Naive thymus-derived CD8-positive, alpha-beta T cell (primary cell): ENCODE results near the gene DARS1. TPM values are rescaled to one million over a fixed set of nuclear protein-coding genes. Genes with fewer than 3 reads are reported as not detected.
"Not testable (repeated sequence)": the region's sequence is repeated elsewhere in the genome, so short reads cannot be mapped to it uniquely, and the experiment has no call there.

ENCODE experiments used
- ATAC-seq, 2 donors: fragments of 150-1000 bp; cut with Tn5 transposase in 1 of 2; sonication (Bioruptor Pico), chemical (Tn5 transposase) in 1 of 2; 1 replicate in 1 of 2; 2 replicates in 1 of 2; pipeline ENCODE4 v1.10.0; 2021; ENCODE audit warnings: mild to moderate bottlenecking in 2 of 2, moderate library complexity in 2 of 2
- POLR2A ChIA-PET: fragments of 350-600 bp; sonication (Branson Sonifier 250); formaldehyde crosslinking; loops from one replicate; lab custom pipeline; 2021; ENCODE audit warnings: antibody characterized with exemption; lab: Charles Lee
- DNase-seq, 10 donors: peaks; one replicate each; pipeline versions ENCODE4 v3.0.0 to v3.0.0-alpha.2; 2020 to 2022
- H3K27ac Mint-ChIP-seq, 10 donors: one replicate each; pipeline ENCODE4 v1.8.0; 2020 to 2022; ENCODE audit warnings: mild to moderate bottlenecking in 10 of 10, mixed read lengths in 10 of 10, moderate library complexity in 4 of 10, inconsistent platforms in 1 of 10
- H3K27me3 Mint-ChIP-seq, 5 donors: one replicate each; pipeline ENCODE4 v1.8.0; 2021 to 2022; ENCODE audit warnings: mixed read lengths in 5 of 5
- H3K36me3 Mint-ChIP-seq, 3 donors: one replicate each; pipeline ENCODE4 v1.8.0; 2020 to 2022; ENCODE audit warnings: mixed read lengths in 3 of 3, mild to moderate bottlenecking in 2 of 3, inconsistent platforms in 1 of 3
- H3K4me1 Mint-ChIP-seq, 4 donors: one replicate each; pipeline ENCODE4 v1.8.0; 2021 to 2022; ENCODE audit warnings: mixed read lengths in 4 of 4
- H3K4me3 Mint-ChIP-seq, 10 donors: one replicate each; pipeline ENCODE4 v1.8.0; 2020 to 2022; ENCODE audit warnings: mild to moderate bottlenecking in 10 of 10, mixed read lengths in 10 of 10, moderate library complexity in 6 of 10, inconsistent platforms in 1 of 10
- H3K9me3 Mint-ChIP-seq, 9 donors: one replicate each; pipeline ENCODE4 v1.8.0; 2020 to 2022; ENCODE audit warnings: mixed read lengths in 9 of 9, mild to moderate bottlenecking in 3 of 9, inconsistent platforms in 1 of 9, moderate library complexity in 1 of 9
- polyA plus RNA-seq, 3 donors: library from polyadenylated mRNA; unstranded; fragments of 300-500 nt; fragmentation: Illumina TruSeq; gene quantifications; one replicate each; pipeline ENCODE4 v1.2.3, GENCODE V29; 2021
- total RNA-seq, 8 experiments: library from RNA in 2 of 8; stranded (reverse) in 2 of 8; gene quantifications; one replicate each; pipeline ENCODE4 v1.2.3 and lab custom pipeline; 2021 to 2026

Gene DARS1
- total and polyA plus RNA-seq, 5 experiments from 2014 or later: 58.5 to 135 (median 129) TPM

DNA sequence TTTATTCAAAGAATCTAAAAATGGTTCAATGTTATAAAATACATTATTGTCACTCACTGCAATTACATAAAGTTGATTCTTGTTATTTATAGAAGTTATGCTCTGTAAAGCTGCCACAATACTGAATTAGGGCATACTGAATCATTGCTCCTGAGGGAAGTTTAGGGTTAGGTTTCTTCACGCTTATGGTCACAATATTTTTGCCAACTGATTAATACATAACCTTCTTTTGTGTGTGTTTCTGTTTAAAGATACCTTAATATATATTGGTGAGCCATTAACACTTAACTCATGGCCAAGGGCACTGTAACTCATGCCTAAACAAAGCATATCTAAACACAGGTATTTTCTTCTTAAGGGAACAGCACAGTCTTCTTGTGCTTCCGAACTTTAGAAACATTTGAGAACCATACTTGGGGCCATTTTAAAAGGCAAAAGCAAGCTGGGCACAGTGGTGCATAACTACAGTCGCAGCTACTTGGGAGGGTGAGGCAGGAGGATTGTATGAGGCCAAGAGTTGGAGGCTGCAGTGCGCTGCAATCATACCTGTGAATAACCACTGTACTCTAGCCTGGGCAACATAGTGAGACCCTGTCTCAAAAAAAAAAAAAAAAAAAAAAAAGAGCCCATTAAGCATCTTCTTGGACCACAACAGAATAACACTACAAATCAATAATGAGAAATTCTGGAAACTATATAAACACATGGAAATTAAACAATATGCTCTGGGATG, 15.6 kb downstream of the DARS1 start:
- H3K27ac Mint-ChIP-seq: peak overlapping the region in 1 of 10 donors; percentile 21

DNA sequence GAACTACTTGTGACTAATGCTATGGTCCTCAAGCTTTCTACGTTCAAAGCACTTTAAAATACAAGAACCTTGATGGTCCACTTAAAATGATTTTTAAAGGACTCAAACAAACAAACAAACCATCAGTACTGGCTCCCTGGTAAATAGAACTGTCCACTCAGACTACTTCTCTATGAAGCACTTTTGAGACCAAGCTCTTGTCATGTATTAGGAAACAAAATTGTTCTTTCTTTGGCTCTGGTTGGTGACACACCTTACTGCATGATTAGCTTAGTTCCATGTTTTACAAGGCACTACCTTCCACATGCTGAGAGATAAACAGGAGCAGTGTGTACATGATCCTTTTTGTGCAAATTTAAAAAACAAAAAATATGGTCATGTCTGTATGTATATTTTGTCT, 19.7 kb downstream of the DARS1 start:
- H3K27me3 Mint-ChIP-seq: no peaks in the 10 kb centered on the region
- H3K4me1 Mint-ChIP-seq: peaks cover 12 to 58% (median 48%) of the 10 kb centered on the region in 4 donors
- peaks cover 4 to 43% (median 10%) of the 10 kb centered on the region in 3 donors for H3K36me3 Mint-ChIP-seq
- no peak for DNase-seq
- peak overlapping the region in 3 of 10 donors; percentile 11 to 32 (median 21) for H3K27ac Mint-ChIP-seq
- POLR2A ChIA-PET: interaction anchor here (0.7 kb wide), 2 partner anchors 10 to 409 kb away, joined by 4 to 6 read pairs; no protein-coding TSS in a partner anchor
- no peaks in the 10 kb centered on the region for H3K9me3 Mint-ChIP-seq
- no peak for ATAC-seq
- H3K4me3 Mint-ChIP-seq: no peak overlapping the region

More for the DNA sequence above, 15.6 kb downstream of the DARS1 start:
- Mint-ChIP-seq H3K36me3 (peaks cover 29 to 75% (median 44%) of the 10 kb centered on the region in 3 donors), H3K4me1 (peaks cover 17 to 60% (median 52%) of the 10 kb centered on the region in 4 donors), H3K9me3 (peaks cover 0 to 7% (median 0%) of the 10 kb centered on the region in 9 donors), H3K27me3 (no peaks in the 10 kb centered on the region), H3K4me3 (no peak overlapping the region)
- ATAC-seq: no peak
- POLR2A ChIA-PET: interaction anchor here (0.7 kb wide), 3 partner anchors 10 to 150 kb away, joined by 3 to 5 read pairs (median 3); no protein-coding TSS in a partner anchor
- no peak for DNase-seq

DNA sequence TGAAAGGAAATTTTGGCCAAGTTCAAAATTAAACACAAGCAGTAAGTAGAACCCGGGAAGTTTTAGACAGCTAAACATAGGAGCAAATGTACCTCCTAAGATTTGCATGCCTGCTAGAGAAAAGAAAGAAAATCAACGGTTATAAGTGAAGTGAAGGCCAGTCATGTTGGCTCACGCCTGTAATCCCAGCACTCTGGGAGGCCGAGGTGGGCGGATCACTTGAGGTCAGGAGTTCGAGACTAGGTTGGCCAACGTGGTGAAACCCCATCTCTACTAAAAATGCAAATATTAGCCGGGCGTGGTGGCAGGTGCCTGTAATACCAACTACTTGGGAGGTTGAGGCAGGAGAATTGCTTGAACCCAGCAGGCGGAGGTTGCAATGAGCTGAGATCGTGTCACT, 21.0 kb downstream of the DARS1 start:
- H3K9me3 Mint-ChIP-seq, H3K27me3 Mint-ChIP-seq, ATAC-seq, DNase-seq, H3K4me3 Mint-ChIP-seq, POLR2A ChIA-PET: not testable (repeated sequence)
- Mint-ChIP-seq H3K27ac (peak overlapping the region in 3 of 10 donors; percentile 19 to 73 (median 34)), H3K4me1 (peaks cover 10 to 54% (median 49%) of the 10 kb centered on the region in 4 donors), H3K36me3 (peaks cover 0 to 41% (median 7%) of the 10 kb centered on the region in 3 donors)

DNA sequence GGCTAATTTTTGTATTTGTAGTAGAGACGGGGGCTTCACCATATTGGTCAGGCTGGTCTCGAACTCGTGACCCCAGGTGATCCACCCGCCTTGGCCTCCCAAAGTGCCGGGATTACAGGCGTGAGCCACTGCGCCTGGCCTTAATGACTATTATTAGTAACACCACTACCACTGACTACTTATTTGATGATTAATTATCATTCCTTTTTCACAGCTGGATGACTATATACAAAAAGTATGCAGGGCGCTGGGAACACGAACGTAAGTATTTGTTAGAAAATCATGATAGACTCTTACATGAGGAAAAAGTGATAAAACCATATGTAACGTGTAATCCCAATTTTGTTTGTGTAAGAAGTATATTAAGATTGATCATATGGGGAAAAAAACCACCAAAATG, 21.6 kb downstream of the DARS1 start:
- Mint-ChIP-seq H3K9me3 (no peaks in the 10 kb centered on the region), H3K27ac (peak overlapping the region in 4 of 10 donors; percentile 19 to 88 (median 34)), H3K27me3 (no peaks in the 10 kb centered on the region), H3K36me3 (peaks cover 0 to 41% (median 8%) of the 10 kb centered on the region in 3 donors), H3K4me3 (no peak overlapping the region), H3K4me1 (peaks cover 10 to 54% (median 49%) of the 10 kb centered on the region in 4 donors)
- POLR2A ChIA-PET: no interaction called here
- no peak for ATAC-seq
- DNase-seq: no peak

DNA sequence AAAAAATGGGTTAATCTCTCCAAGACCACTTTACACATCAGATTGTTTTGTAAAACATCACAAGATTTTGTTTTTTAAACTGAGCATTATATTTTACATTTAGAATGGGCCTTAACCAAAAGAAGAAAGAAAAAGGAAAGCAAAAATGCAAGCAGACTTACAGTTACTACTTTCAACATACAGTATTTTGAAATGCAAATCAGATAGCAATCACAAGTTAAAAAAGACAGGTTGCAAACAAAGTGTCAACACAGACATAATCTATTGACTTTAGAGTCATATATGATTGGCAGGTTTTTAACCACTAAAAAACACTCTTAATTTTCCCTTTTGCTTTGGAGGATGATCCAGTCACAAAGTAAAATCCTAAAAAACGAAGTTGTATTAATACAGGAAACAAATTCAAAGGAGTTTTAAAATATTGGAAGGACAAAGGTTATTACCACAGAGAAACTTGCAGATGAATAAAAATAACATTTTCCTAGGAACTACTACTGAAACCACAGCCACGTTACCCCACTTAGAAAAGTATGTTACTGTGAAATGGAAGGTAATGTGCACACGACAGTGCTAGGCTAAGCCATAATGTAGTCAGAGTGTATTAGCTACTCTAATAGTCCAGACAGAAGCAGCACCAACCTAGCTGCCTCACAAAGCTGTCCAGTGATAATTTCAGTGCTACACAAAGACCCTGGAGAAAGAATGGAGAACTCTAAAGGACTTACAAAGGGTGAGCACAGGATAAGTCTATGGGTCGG, 22.9 kb downstream of the DARS1 start:
- no peaks in the 10 kb centered on the region for H3K27me3 Mint-ChIP-seq
- peaks cover 8 to 54% (median 47%) of the 10 kb centered on the region in 4 donors for H3K4me1 Mint-ChIP-seq
- H3K9me3 Mint-ChIP-seq: no peaks in the 10 kb centered on the region
- POLR2A ChIA-PET: no interaction called here
- no peak for DNase-seq
- ATAC-seq: no peak
- H3K36me3 Mint-ChIP-seq: peaks cover 0 to 37% (median 14%) of the 10 kb centered on the region in 3 donors
- peak overlapping the region in 8 of 10 donors; percentile 5 to 53 (median 16) for H3K4me3 Mint-ChIP-seq
- peak overlapping the region; percentile 24 to 89 (median 80) for H3K27ac Mint-ChIP-seq

DNA sequence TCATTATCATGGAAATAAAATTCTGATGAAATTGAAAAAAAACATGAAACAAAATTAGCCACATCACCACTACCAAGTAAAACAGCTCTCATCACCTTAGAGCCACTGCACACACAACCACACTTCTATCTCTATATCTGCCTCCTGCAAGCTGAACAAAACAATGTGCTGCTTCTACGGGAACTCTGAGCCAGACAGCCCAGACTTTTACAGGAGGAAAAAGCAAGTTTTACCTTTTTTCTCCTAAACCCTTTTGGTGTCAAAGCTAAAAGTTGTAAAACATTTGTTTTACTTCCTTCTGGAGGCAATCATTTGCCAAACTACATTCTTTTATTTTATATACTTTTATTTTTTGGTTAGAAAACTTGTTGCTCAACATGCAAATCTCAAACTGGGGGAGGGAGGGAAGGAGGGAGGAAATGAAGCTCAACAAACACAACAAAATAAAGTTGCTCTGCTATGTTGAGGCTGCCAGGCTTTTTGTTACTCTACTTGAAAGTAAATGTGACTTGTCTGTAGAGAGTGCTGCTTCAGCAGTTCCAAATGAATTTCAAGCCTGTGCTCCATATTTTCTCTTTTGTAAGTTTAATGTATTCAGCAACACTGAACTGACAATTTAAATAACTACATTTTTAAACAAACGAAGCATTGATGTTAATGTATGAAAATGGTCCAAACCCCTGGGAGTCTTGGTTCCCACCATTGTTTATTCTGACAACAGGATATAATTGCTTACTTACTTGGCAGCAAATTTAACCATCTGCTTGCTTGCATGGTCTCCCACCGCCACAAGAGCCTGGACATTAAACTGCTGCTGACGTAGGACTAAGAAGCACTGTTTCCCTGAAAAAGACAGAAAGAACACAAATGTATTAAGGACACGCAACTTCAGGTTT, 24.5 kb downstream of the DARS1 start:
- peak overlapping the region; percentile 41 to 89 (median 80) for H3K27ac Mint-ChIP-seq
- ATAC-seq (peak; percentile 82 to 85), DNase-seq (peak in 2 of 10 donors; percentile 24 to 33)
- peak overlapping the region in 8 of 10 donors; percentile 3 to 61 (median 30) for H3K4me3 Mint-ChIP-seq
- POLR2A ChIA-PET: no interaction called here
- H3K36me3 Mint-ChIP-seq: peaks cover 4 to 34% (median 19%) of the 10 kb centered on the region in 3 donors
- H3K9me3 Mint-ChIP-seq: no peaks in the 10 kb centered on the region
- H3K4me1 Mint-ChIP-seq: peaks cover 13 to 53% (median 45%) of the 10 kb centered on the region in 4 donors
- no peaks in the 10 kb centered on the region for H3K27me3 Mint-ChIP-seq

DNA sequence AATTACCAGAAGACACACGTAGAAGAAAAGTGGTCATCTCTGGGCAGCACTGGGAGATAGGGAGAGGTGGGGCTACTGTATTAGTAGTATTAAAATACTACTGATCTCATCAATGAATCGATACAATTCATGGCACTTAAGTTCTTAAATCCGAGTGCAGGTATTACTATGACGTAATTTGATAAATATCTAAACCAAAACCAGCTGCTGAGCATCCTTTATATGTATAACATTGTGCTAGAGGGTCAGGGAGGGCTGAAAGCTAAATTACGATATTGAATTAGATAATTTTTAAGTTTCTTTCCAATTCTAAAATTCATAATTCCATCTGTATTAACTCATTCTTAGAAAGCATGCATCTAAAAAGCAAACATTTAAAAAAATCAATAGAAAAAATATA, 25.3 kb downstream of the DARS1 start:
- H3K36me3 Mint-ChIP-seq: peaks cover 4 to 35% (median 21%) of the 10 kb centered on the region in 3 donors
- no peak for DNase-seq
- no peaks in the 10 kb centered on the region for H3K27me3 Mint-ChIP-seq
- peaks cover 15 to 54% (median 47%) of the 10 kb centered on the region in 4 donors for H3K4me1 Mint-ChIP-seq
- H3K4me3 Mint-ChIP-seq: peak overlapping the region in 2 of 10 donors; percentile 37 to 54
- H3K9me3 Mint-ChIP-seq: no peaks in the 10 kb centered on the region
- ATAC-seq: no peak
- POLR2A ChIA-PET: no interaction called here
- H3K27ac Mint-ChIP-seq: peak overlapping the region in 5 of 10 donors; percentile 9 to 89 (median 71)

DNA sequence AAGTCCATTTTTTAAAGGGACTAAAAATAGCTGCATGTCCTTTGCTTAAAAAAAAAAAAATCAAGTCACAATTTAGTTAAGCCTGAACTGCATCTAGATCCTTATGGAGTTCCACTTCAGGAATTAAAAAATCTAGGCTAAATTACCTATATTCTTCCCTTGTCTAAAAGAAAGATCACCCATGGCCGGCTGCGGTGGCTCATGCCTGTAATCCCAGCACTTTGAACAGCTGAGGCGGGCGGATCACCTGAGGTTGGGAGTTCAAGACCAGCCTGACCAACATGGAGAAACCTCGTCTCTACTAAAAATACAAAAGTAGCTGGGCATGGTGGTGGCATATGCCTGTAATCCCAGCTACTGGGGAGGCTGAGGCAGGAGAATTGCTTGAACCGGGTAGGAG, 26.5 kb downstream of the DARS1 start:
- H3K27me3 Mint-ChIP-seq, H3K4me3 Mint-ChIP-seq, H3K9me3 Mint-ChIP-seq, DNase-seq, ATAC-seq: not testable (repeated sequence)
- Mint-ChIP-seq H3K36me3 (peaks cover 4 to 32% (median 21%) of the 10 kb centered on the region in 3 donors), H3K27ac (peak overlapping the region in 1 of 10 donors; percentile 25), H3K4me1 (peaks cover 17 to 51% (median 47%) of the 10 kb centered on the region in 4 donors)
- POLR2A ChIA-PET: interaction anchor here (0.5 to 0.6 kb wide), 2 partner anchors 11 to 167 kb away, joined by 3 to 5 read pairs; no protein-coding TSS in a partner anchor

DNA sequence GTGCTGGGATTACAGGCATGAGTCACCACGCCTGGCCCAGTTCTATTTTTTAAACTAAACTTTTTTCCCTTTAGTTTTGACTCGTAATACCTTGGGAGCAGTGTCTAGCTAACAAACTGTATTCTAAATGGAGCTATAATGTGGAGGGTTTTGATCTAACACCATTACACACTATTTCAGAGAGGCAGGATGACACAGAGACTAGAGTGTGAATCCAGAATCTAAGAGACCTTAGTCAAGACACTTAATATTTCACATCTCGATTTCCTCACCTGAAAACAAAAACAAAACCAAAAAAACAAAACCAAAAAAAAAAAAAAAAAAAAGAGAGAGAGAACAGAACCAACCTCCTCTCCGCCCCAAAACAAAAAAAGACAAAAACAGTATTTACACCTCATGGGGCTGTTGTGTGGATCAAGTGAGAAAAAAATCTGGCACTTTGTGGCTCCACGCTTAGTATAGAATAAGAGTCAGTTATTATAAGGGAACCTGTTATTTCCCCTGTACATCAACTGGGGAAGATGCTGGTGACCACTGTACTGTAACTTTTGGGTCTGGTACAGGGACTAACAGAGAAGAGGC, 31.3 kb downstream of the DARS1 start:
- no peak for DNase-seq
- Mint-ChIP-seq H3K4me1 (peaks cover 18 to 51% (median 38%) of the 10 kb centered on the region in 4 donors), H3K36me3 (peaks cover 4 to 45% (median 43%) of the 10 kb centered on the region in 3 donors), H3K27me3 (no peaks in the 10 kb centered on the region), H3K9me3 (no peaks in the 10 kb centered on the region), H3K4me3 (peak overlapping the region in 1 of 10 donors; percentile 68), H3K27ac (peak overlapping the region in 3 of 10 donors; percentile 36 to 92 (median 48))
- peak in 1 of 2 donors; percentile 53 for ATAC-seq
- POLR2A ChIA-PET: no interaction called here

DNA sequence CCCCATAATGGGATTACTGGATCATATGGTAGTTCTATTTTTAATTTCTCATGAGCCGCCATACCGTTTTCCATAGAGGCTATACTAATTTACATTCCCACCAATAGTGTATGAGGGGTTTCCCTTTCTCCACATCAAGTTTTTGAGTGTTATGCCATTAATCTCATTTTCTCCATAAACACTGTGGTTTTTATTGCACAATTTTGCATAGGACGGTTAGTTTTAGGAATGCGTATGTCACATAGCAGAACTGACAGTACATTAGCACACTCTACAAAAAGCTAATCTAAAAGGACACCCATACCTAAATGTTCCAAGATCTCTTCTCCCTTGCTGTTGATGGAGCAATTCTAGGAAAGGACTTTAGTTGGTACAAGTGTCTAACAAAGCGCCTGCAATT, 32.5 kb downstream of the DARS1 start:
- Mint-ChIP-seq H3K36me3 (peaks cover 4 to 40% (median 36%) of the 10 kb centered on the region in 3 donors), H3K9me3 (no peaks in the 10 kb centered on the region), H3K4me3 (no peak overlapping the region), H3K27me3 (no peaks in the 10 kb centered on the region), H3K4me1 (peaks cover 23 to 63% (median 46%) of the 10 kb centered on the region in 4 donors), H3K27ac (peak overlapping the region in 2 of 10 donors; percentile 26 to 28)
- DNase-seq: no peak
- no peak for ATAC-seq
- POLR2A ChIA-PET: no interaction called here

DNA sequence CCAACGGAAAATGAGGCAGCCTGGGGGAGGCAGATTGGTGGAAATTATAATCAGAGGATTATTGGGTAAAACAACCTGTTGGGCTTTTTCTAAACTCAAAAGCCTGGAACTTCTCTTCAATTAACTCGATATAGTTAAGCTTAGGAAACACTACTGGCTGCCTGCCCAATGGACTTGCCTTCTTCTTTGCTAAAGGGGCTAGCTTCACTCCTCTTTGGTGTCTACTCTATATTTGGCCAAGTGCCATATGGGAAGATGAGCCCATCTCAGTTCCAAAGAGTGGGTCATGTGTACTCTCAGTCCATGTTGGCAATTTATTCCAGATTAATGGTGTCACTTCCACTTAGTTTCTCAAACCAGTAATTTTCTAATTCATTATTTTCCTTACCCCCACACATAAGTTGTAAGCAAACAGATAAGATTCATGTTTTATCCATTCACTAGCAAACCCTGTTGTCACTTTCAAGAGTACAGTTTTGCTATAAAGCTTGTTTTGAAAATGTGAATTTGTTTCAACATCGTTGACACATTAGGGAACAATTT, 34.3 kb downstream of the DARS1 start:
- POLR2A ChIA-PET: no interaction called here
- Mint-ChIP-seq H3K27ac (peak overlapping the region in 7 of 10 donors; percentile 26 to 92 (median 42)), H3K4me1 (peaks cover 22 to 69% (median 49%) of the 10 kb centered on the region in 4 donors), H3K4me3 (peak overlapping the region in 1 of 10 donors; percentile 19), H3K9me3 (no peaks in the 10 kb centered on the region), H3K36me3 (peaks cover 1 to 42% (median 35%) of the 10 kb centered on the region in 3 donors), H3K27me3 (no peaks in the 10 kb centered on the region)
- ATAC-seq: no peak
- DNase-seq: no peak
